Mesendoderm (in vitro differentiated cells): ENCODE results near the gene TPGS1.

Experiments used
- DNase-seq: peaks from one replicate; pipeline ENCODE4 v3.0.0; 2013
- H2AK5ac ChIP-seq: 2 replicates; pipeline ENCODE4 v1.6.1; 2013; ENCODE audit warnings: low read length, inconsistent platforms
- H2BK120ac ChIP-seq: 2 replicates; pipeline ENCODE4 v1.6.1; 2013; ENCODE audit warnings: low read depth, mild to moderate bottlenecking, low read length, moderate library complexity, mixed read lengths
- H2BK15ac ChIP-seq: replicated peaks from 2 replicates; pipeline ENCODE4 v1.6.1; 2013; ENCODE audit warnings: low read depth, mild to moderate bottlenecking, moderate library complexity
- H2BK5ac ChIP-seq: 2 replicates; pipeline ENCODE4 v1.6.1; 2013; ENCODE audit warnings: low read length, inconsistent platforms
- H3K18ac ChIP-seq: 2 replicates; pipeline ENCODE4 v1.6.1; 2013; ENCODE audit warnings: mild to moderate bottlenecking, low read length, mixed read lengths
- H3K23ac ChIP-seq: one replicate; pipeline ENCODE4 v1.6.1; 2013; ENCODE audit warnings: low read length
- H3K27ac ChIP-seq: 2 replicates; pipeline ENCODE4 v1.5.1; 2013; ENCODE audit warnings: low read depth, mild to moderate bottlenecking, inconsistent platforms, low read length, moderate library complexity
- H3K27me3 ChIP-seq: 2 replicates; pipeline ENCODE4 v1.6.1; 2013; ENCODE audit warnings: low read length, control low read depth, mild to moderate bottlenecking, inconsistent platforms; ENCODE audit not compliant: insufficient read depth, poor library complexity
- H3K36me3 ChIP-seq: 2 replicates; pipeline ENCODE4 v1.6.1; 2013; ENCODE audit warnings: low read length, inconsistent platforms; ENCODE audit not compliant: control insufficient read depth, insufficient read depth
- H3K4ac ChIP-seq: one replicate; pipeline ENCODE4 v1.6.1; 2013; ENCODE audit warnings: low read depth, mild to moderate bottlenecking, low read length, moderate library complexity
- H3K4me1 ChIP-seq: 2 replicates; pipeline ENCODE4 v1.6.1; 2013; ENCODE audit warnings: low read depth, low read length, inconsistent platforms; ENCODE audit not compliant: control insufficient read depth
- H3K4me2 ChIP-seq: 2 replicates; pipeline ENCODE4 v1.6.1; 2013; ENCODE audit warnings: low read length
- H3K4me3 ChIP-seq: 2 replicates; pipeline ENCODE4 v1.5.1; 2013; ENCODE audit warnings: mild to moderate bottlenecking, low read length
- H3K56ac ChIP-seq: one replicate; pipeline ENCODE4 v1.6.1; 2013; ENCODE audit warnings: low read length
- H3K79me1 ChIP-seq: 2 replicates; pipeline ENCODE4 v1.6.1; 2013; ENCODE audit warnings: low read length, inconsistent platforms
- H3K79me2 ChIP-seq: 2 replicates; pipeline ENCODE4 v1.6.1; 2013; ENCODE audit warnings: mild to moderate bottlenecking, low read length; ENCODE audit not compliant: control insufficient read depth, insufficient read depth
- H3K9ac ChIP-seq: 2 replicates; pipeline ENCODE4 v1.6.1; 2013; ENCODE audit warnings: low read length, inconsistent platforms
- H4K5ac ChIP-seq: one replicate; pipeline ENCODE4 v1.6.1; 2013; ENCODE audit warnings: low read length
- H4K8ac ChIP-seq: one replicate; pipeline ENCODE4 v1.6.1; 2013; ENCODE audit warnings: low read depth, mild to moderate bottlenecking, control low read depth, low read length, moderate library complexity
- WGBS: extraction: QIAGEN DNeasy Blood & Tissue Kit; methylation state at CpG from one replicate; pipeline ENCODE4 v1.1.7; 2013; ENCODE audit warnings: low lambda C conversion rate, missing lambda C conversion rate; ENCODE audit not compliant: insufficient coverage; ENCODE audit errors: extremely low coverage; 5-methylcytosine and 5-hydroxymethylcytosine counted together

TPGS1 gene

GRCh38 chr19:543910-544608, 36.8 kb downstream of the TPGS1 start, which contains the start of gene GZMM:
GZMM (plus strand) TSS chr19:544053; CDS start chr19:544072, 19 bp downstream.
- Histone ChIP-seq H3K27me3 (no peaks in the 10 kb centered on the region), H3K4me3 (no peak within 1 kb of the TSS), H3K18ac (no peak within 1 kb of the TSS), H2BK15ac (no peak within 1 kb of the TSS), H2BK120ac (no peak within 1 kb of the TSS), H3K79me1 (no peaks in the 10 kb centered on the region), H4K8ac (no peak within 1 kb of the TSS), H3K36me3 (peaks cover 4% of the 10 kb centered on the region), H3K27ac (no peak within 1 kb of the TSS), H3K9ac (no peak within 1 kb of the TSS), H2AK5ac (no peak within 1 kb of the TSS), H3K56ac (no peak within 1 kb of the TSS), H3K4me2 (no peak within 1 kb of the TSS), H3K23ac (no peak within 1 kb of the TSS), H3K4me1 (no peaks in the 10 kb centered on the region), H3K79me2 (no peaks in the 10 kb centered on the region), H3K4ac (no peak within 1 kb of the TSS), H2BK5ac (no peak within 1 kb of the TSS), H4K5ac (no peak within 1 kb of the TSS)
- DNase-seq: no peak
- WGBS: no CpG with 5 or more reads among the region's 31 CpGs

DNA sequence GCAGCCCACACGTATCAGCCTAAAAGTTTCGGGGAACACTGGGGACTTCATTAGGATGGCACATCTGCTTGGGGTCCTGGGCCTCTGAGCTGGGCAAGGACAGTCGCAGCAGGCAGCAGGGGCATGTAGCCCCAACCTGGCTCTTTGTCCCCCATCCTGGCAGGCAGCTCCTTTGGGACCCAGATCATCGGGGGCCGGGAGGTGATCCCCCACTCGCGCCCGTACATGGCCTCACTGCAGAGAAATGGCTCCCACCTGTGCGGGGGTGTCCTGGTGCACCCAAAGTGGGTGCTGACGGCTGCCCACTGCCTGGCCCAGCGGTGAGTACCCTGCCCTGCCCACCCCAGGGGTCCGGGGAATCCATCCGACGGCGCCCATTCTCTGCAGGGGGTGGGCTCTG, 39.8 kb downstream of the TPGS1 start:
- Histone ChIP-seq H3K4me2 (no peak overlapping the region), H4K8ac (no peak overlapping the region), H3K27me3 (no peaks in the 10 kb centered on the region), H3K27ac (no peak overlapping the region), H3K4me3 (no peak overlapping the region), H3K36me3 (no peaks in the 10 kb centered on the region), H3K23ac (no peak overlapping the region), H3K4ac (no peak overlapping the region), H3K79me2 (no peaks in the 10 kb centered on the region), H3K4me1 (no peaks in the 10 kb centered on the region), H2AK5ac (no peak overlapping the region), H3K18ac (no peak overlapping the region), H3K9ac (no peak overlapping the region), H2BK120ac (no peak overlapping the region), H2BK15ac (no peak overlapping the region), H4K5ac (no peak overlapping the region), H3K56ac (no peak overlapping the region), H2BK5ac (no peak overlapping the region), H3K79me1 (no peaks in the 10 kb centered on the region)
- WGBS: no CpG with 5 or more reads among the region's 15 CpGs
- DNase-seq: no peak

DNA sequence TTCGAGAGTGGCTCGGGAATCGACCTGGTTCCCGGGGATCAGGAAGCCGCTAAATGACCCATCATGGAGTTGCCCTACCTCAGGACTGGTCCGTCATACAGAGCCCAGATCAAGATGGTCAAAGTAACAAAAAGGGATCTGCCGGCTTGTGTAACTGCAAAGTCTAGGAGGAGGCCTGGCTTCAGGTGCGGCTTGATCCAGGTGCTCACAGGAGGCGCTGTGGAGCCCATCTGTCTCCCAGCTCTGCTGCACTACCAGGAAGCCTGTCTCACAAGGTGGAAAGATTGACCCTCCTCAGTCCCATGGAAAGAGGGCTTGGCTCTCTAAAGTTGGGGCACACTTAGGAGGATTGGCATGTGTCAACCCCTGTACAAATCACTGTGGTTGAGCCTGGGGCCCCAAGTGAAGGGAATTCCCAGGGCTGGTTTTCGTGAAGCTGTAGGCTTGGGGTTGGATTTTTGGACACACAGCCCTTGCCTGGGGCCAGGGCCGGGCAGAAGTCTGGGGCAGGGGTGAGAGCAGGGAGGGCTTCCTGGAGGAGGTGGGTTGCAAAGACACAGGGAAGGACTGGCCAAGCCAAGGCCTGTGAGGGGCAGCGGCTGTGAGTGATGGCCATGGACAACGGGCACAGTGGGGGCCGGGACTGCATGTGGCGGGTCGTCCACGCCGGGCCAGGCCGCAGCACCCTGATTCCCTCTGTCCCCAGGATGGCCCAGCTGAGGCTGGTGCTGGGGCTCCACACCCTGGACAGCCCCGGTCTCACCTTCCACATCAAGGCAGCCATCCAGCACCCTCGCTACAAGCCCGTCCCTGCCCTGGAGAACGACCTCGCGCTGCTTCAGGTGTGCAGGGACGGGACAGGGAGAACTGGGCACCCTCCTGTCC, 40.8 kb downstream of the TPGS1 start:
- Histone ChIP-seq H4K5ac (no peak overlapping the region), H3K27ac (no peak overlapping the region), H3K56ac (no peak overlapping the region), H3K4ac (no peak overlapping the region), H3K4me2 (no peak overlapping the region), H3K18ac (no peak overlapping the region), H3K4me1 (no peaks in the 10 kb centered on the region), H2AK5ac (no peak overlapping the region), H3K23ac (no peak overlapping the region), H2BK5ac (no peak overlapping the region), H3K36me3 (no peaks in the 10 kb centered on the region), H3K9ac (no peak overlapping the region), H2BK120ac (no peak overlapping the region), H4K8ac (no peak overlapping the region), H3K79me1 (no peaks in the 10 kb centered on the region), H3K27me3 (no peaks in the 10 kb centered on the region), H2BK15ac (no peak overlapping the region), H3K79me2 (no peaks in the 10 kb centered on the region), H3K4me3 (no peak overlapping the region)
- no CpG with 5 or more reads among the region's 26 CpGs for WGBS
- no peak for DNase-seq

GRCh38 chr19:548886-549830, 41.9 kb downstream of the TPGS1 start:
- Histone ChIP-seq H3K27ac (no peak overlapping the region), H3K23ac (no peak overlapping the region), H4K8ac (no peak overlapping the region), H3K4me2 (no peak overlapping the region), H3K4ac (no peak overlapping the region), H2BK15ac (no peak overlapping the region), H3K36me3 (no peaks in the 10 kb centered on the region), H2BK5ac (no peak overlapping the region), H2BK120ac (no peak overlapping the region), H3K9ac (no peak overlapping the region), H2AK5ac (no peak overlapping the region), H3K56ac (no peak overlapping the region), H4K5ac (no peak overlapping the region), H3K18ac (no peak overlapping the region), H3K4me1 (no peaks in the 10 kb centered on the region), H3K79me2 (no peaks in the 10 kb centered on the region), H3K27me3 (no peaks in the 10 kb centered on the region), H3K79me1 (no peaks in the 10 kb centered on the region), H3K4me3 (no peak overlapping the region)
- no CpG with 5 or more reads among the region's 52 CpGs for WGBS
- DNase-seq: no peak

GRCh38 chr19:554817-555216, 47.5 kb downstream of the TPGS1 start:
- H3K27me3 ChIP-seq: no peaks in the 10 kb centered on the region
- H3K9ac ChIP-seq: no peak overlapping the region
- no peaks in the 10 kb centered on the region for H3K79me2 ChIP-seq
- no peak overlapping the region for H2BK15ac ChIP-seq
- no peak overlapping the region for H3K27ac ChIP-seq
- H2BK120ac ChIP-seq: no peak overlapping the region
- H2AK5ac ChIP-seq: no peak overlapping the region
- H2BK5ac ChIP-seq: no peak overlapping the region
- H3K4me1 ChIP-seq: no peaks in the 10 kb centered on the region
- H3K23ac ChIP-seq: no peak overlapping the region
- no peak overlapping the region for H3K56ac ChIP-seq
- H4K8ac ChIP-seq: no peak overlapping the region
- H3K4ac ChIP-seq: no peak overlapping the region
- H3K18ac ChIP-seq: no peak overlapping the region
- H3K36me3 ChIP-seq: no peaks in the 10 kb centered on the region
- H3K79me1 ChIP-seq: no peaks in the 10 kb centered on the region
- DNase-seq: no peak
- no CpG with 5 or more reads among the region's 20 CpGs for WGBS
- no peak overlapping the region for H4K5ac ChIP-seq
- H3K4me3 ChIP-seq: no peak overlapping the region
- H3K4me2 ChIP-seq: no peak overlapping the region
